Liver (tissue), 3 donors: ENCODE data around the gene IL21.

Experiments used
- ATF3 ChIP-seq: IDR thresholded peaks from 2 replicates; pipeline ENCODE4 v1.6.1; 2016; ENCODE audit warnings: antibody characterized with exemption
- EGR1 ChIP-seq, 2 donors: IDR thresholded peaks; 2 replicates each; pipeline ENCODE4 v1.6.1; 2016 to 2018; ENCODE audit warnings: antibody characterized with exemption in 2 of 2, low read depth in 2 of 2
- FOXA1 ChIP-seq: IDR thresholded peaks from 2 replicates; pipeline ENCODE4 v1.6.1; 2016; ENCODE audit warnings: antibody characterized with exemption
- GABPA ChIP-seq, 2 donors: IDR thresholded peaks in 1 of 2; conservative IDR thresholded peaks in 1 of 2; 2 replicates each; pipeline ENCODE4 v1.6.1; 2016; ENCODE audit warnings: antibody characterized with exemption in 2 of 2, mild to moderate bottlenecking in 1 of 2, moderate library complexity in 1 of 2
- HNF4A ChIP-seq, 2 donors: conservative IDR thresholded peaks; 2 replicates each; pipeline ENCODE4 v1.6.1; 2016; ENCODE audit warnings: antibody characterized with exemption in 2 of 2, mild to moderate bottlenecking in 2 of 2
- JUND ChIP-seq, 2 donors: IDR thresholded peaks; 2 replicates each; pipeline ENCODE4 v1.6.1; 2016; ENCODE audit warnings: antibody characterized with exemption in 2 of 2
- NR2F2 ChIP-seq: IDR thresholded peaks from 2 replicates; pipeline ENCODE4 v1.6.1; 2016; ENCODE audit warnings: antibody characterized with exemption
- RAD21 ChIP-seq, 2 donors: IDR thresholded peaks; 2 replicates each; pipeline ENCODE4 v1.6.1; 2016; ENCODE audit warnings: antibody characterized with exemption in 2 of 2, mild to moderate bottlenecking in 2 of 2
- RXRA ChIP-seq, 2 donors: IDR thresholded peaks; 2 replicates each; pipeline ENCODE4 v1.6.1; 2017 to 2018; ENCODE audit warnings: antibody characterized with exemption in 2 of 2, mild to moderate bottlenecking in 1 of 2
- TAF1 ChIP-seq: conservative IDR thresholded peaks from 2 replicates; pipeline ENCODE4 v1.6.1; 2016; ENCODE audit warnings: antibody characterized with exemption, mild to moderate bottlenecking
- YY1 ChIP-seq: IDR thresholded peaks from 2 replicates; pipeline ENCODE4 v1.6.1; 2016; ENCODE audit warnings: antibody characterized with exemption, mild to moderate bottlenecking
- TF ChIP-seq, protein P1 (sequence below): fragments of 150-350 bp; IDR thresholded peaks from 2 replicates; pipeline ENCODE4 v1.5.1; 2017; ENCODE audit warnings: improper control_type of control experiment, low read depth, low read length; ENCODE audit not compliant: missing input control
- TF ChIP-seq, protein P2 (sequence below): IDR thresholded peaks from 2 replicates; pipeline ENCODE4 v1.6.1; 2016; ENCODE audit warnings: antibody characterized with exemption, mild to moderate bottlenecking
- donor health status: healthy.
- donor health status: healthy.

DNA sequence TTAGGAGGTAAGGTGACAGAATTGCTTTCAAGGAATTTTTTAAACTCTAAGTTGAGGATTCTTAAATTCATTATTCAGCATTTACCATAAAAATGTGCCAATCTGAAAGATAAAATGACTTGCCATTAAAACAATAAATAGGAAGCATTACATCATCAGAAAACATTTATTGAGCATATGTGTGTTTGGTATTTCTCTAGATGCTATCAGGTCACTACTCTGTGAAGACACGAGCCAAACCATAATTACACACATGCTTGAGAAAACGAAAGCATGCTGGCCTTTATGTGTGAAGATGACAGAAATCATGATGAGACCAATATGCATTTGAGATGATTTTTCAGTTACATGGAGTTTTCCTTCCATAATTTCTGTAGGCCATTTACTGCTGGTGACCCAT is 12.3 kb upstream of the IL21 start:
- TF ChIP-seq RAD21 (IDR thresholded peaks at IDR 0.05) (no peak), JUND (IDR thresholded peaks at IDR 0.05) (no peak), GABPA (IDR thresholded peaks at IDR 0.05 in 1 of 2, conservative IDR thresholded peaks at IDR 0.05 in 1 of 2) (no peak), EGR1 (IDR thresholded peaks at IDR 0.05; ENCODE audit: low read depth in 2 of 2) (no peak), NR2F2 (no peak), RXRA (IDR thresholded peaks at IDR 0.05) (no peak), HNF4A (conservative IDR thresholded peaks at IDR 0.05) (no peak), YY1 (no peak), FOXA1 (no peak), TAF1 (no peak), ATF3 (no peak)
- TF ChIP-seq, protein P1, sequence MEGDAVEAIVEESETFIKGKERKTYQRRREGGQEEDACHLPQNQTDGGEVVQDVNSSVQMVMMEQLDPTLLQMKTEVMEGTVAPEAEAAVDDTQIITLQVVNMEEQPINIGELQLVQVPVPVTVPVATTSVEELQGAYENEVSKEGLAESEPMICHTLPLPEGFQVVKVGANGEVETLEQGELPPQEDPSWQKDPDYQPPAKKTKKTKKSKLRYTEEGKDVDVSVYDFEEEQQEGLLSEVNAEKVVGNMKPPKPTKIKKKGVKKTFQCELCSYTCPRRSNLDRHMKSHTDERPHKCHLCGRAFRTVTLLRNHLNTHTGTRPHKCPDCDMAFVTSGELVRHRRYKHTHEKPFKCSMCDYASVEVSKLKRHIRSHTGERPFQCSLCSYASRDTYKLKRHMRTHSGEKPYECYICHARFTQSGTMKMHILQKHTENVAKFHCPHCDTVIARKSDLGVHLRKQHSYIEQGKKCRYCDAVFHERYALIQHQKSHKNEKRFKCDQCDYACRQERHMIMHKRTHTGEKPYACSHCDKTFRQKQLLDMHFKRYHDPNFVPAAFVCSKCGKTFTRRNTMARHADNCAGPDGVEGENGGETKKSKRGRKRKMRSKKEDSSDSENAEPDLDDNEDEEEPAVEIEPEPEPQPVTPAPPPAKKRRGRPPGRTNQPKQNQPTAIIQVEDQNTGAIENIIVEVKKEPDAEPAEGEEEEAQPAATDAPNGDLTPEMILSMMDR: no peak
- TF ChIP-seq, protein P2, sequence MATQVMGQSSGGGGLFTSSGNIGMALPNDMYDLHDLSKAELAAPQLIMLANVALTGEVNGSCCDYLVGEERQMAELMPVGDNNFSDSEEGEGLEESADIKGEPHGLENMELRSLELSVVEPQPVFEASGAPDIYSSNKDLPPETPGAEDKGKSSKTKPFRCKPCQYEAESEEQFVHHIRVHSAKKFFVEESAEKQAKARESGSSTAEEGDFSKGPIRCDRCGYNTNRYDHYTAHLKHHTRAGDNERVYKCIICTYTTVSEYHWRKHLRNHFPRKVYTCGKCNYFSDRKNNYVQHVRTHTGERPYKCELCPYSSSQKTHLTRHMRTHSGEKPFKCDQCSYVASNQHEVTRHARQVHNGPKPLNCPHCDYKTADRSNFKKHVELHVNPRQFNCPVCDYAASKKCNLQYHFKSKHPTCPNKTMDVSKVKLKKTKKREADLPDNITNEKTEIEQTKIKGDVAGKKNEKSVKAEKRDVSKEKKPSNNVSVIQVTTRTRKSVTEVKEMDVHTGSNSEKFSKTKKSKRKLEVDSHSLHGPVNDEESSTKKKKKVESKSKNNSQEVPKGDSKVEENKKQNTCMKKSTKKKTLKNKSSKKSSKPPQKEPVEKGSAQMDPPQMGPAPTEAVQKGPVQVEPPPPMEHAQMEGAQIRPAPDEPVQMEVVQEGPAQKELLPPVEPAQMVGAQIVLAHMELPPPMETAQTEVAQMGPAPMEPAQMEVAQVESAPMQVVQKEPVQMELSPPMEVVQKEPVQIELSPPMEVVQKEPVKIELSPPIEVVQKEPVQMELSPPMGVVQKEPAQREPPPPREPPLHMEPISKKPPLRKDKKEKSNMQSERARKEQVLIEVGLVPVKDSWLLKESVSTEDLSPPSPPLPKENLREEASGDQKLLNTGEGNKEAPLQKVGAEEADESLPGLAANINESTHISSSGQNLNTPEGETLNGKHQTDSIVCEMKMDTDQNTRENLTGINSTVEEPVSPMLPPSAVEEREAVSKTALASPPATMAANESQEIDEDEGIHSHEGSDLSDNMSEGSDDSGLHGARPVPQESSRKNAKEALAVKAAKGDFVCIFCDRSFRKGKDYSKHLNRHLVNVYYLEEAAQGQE: no peak
